Fibroblast of lung (primary cell): ENCODE measurements around the gene FOSL2.

Experiments used
- EZH2 ChIP-seq: IDR thresholded peaks from 2 replicates; pipeline ENCODE4 v1.5.1; 2012; ENCODE audit warnings: low read length, control low read depth, mild to moderate bottlenecking; ENCODE audit errors: missing control alignments
- TF ChIP-seq, protein P1 (sequence below), 2 donors: IDR thresholded peaks in 1 of 2; conservative IDR thresholded peaks in 1 of 2; 1 replicate in 1 of 2; 2 replicates in 1 of 2; pipeline ENCODE4 v1.5.1; 2011 to 2012; ENCODE audit warnings: low read length in 2 of 2, control low read depth in 1 of 2, inconsistent platforms in 1 of 2, low read depth in 1 of 2, mild to moderate bottlenecking in 1 of 2

DNA sequence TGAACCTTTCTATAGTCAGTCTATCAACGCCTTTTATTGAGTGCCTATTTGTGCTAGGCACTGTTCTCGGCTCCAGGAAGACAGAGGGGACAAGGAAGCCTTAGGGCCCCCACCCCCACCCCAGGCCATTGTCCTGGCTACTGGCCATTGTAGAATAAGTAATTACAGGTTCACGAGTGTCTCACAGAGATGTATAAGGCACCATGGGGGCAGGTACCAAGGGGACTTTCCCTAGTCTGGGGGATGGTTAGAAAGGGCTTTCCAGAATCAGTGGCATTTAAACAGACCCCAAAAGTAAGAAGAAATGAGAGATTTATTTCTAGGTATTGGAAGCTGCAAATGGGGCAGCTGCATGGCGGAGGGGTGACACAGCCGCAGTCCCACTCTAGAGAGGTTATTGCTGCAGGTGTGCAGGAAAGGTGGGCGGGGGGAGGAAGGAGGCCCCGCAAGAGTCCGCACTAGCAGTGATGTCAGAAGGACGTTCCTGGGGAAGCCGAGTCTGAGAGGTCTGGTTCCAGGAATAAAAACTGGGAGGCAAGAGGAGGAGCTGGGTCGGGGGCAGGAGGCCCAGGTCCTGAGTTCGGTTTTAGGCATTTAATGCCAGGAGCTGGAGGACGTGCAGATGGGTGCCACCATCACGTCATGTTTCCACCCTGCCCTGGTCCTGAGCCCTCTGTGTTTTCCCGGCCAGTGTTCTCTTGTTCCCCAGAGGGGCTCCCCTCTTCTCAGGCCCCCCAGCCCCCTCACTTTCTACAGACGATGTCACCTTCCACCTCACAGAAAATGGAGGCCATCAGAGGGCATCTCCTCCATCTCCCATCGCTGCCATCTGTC is 30.5 kb downstream of the FOSL2 start:
- TF ChIP-seq, protein P1, sequence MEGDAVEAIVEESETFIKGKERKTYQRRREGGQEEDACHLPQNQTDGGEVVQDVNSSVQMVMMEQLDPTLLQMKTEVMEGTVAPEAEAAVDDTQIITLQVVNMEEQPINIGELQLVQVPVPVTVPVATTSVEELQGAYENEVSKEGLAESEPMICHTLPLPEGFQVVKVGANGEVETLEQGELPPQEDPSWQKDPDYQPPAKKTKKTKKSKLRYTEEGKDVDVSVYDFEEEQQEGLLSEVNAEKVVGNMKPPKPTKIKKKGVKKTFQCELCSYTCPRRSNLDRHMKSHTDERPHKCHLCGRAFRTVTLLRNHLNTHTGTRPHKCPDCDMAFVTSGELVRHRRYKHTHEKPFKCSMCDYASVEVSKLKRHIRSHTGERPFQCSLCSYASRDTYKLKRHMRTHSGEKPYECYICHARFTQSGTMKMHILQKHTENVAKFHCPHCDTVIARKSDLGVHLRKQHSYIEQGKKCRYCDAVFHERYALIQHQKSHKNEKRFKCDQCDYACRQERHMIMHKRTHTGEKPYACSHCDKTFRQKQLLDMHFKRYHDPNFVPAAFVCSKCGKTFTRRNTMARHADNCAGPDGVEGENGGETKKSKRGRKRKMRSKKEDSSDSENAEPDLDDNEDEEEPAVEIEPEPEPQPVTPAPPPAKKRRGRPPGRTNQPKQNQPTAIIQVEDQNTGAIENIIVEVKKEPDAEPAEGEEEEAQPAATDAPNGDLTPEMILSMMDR (conservative IDR thresholded peaks at IDR 0.05 in 1 of 2, IDR thresholded peaks at IDR 0.05 in 1 of 2; ENCODE audit: low read depth in 1 of 2, low read length in 2 of 2), result no peak
- no peak for TF ChIP-seq EZH2
